Measurements from ENCODE around the gene LRRC53. TPM values are rescaled to one million over a fixed set of nuclear protein-coding genes. Genes with fewer than 3 reads are reported as not detected.

Gene LRRC53
- total and polyA plus RNA-seq, 2 of the 8 experiments (the other 6 are each of a cell fraction or from before 2014, with no cell fraction given) = not detected

DNA sequence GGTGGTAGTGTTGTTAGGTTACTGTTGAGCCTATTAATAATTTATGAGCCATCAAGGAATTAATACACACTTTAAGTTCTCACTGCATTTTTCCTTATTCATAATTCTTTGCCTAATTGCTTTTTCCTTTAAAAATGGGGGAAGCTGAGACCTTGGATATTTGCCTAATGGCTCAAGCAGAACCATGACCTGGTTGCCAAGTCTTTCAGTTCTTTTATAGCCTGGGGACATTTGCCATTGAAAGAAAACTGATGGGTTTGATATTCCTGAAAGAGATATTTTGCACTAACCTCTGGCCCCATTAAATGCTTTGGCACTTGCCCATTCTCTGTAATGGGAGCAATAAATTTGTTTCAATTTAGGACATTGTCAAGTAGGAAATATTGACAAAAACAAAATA lies 18.5 kb upstream of the LRRC53 start:
- H2BK20ac ChIP-seq (ENCODE audit: low read length) = no peak overlapping the region
- no peak for TF ChIP-seq ATF3 (IDR thresholded peaks at IDR 0.05; ENCODE audit: insufficient read depth, low read depth, low read length)
- TF ChIP-seq EGR1 (IDR thresholded peaks at IDR 0.05; ENCODE audit: borderline replicate concordance, low read depth, low read length) = no peak
- TF ChIP-seq POLR2AphosphoS5 (IDR thresholded peaks at IDR 0.05; ENCODE audit: low read depth, low read length) = no peak
- TF ChIP-seq CHD1 (IDR thresholded peaks at IDR 0.05; ENCODE audit: low read depth, low read length) = no peak
- TF ChIP-seq RFX5 (IDR thresholded peaks at IDR 0.05; ENCODE audit: borderline replicate concordance, low read depth, low read length) = no peak
- TF ChIP-seq CEBPB (IDR thresholded peaks at IDR 0.05; ENCODE audit: low read depth, low read length) = no peak
- TF ChIP-seq RAD21 (IDR thresholded peaks at IDR 0.05 in 1 of 2, conservative IDR thresholded peaks at IDR 0.05 in 1 of 2; ENCODE audit: low read depth in 2 of 2, low read length in 2 of 2) = no peak
- no peak for TF ChIP-seq SRF (IDR thresholded peaks at IDR 0.05; ENCODE audit: low read depth, low read length)
- TF ChIP-seq, protein P1, sequence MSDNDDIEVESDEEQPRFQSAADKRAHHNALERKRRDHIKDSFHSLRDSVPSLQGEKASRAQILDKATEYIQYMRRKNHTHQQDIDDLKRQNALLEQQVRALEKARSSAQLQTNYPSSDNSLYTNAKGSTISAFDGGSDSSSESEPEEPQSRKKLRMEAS (IDR thresholded peaks at IDR 0.05) = no peak
- TF ChIP-seq CHD2 (IDR thresholded peaks at IDR 0.05; ENCODE audit: low read length) = no peak
- no peak for TF ChIP-seq TBP (IDR thresholded peaks at IDR 0.05; ENCODE audit: low read depth, low read length)
- no peak for TF ChIP-seq TAF7 (optimal IDR thresholded peaks at IDR 0.05; ENCODE audit: borderline replicate concordance, low read depth, low read length)
- TF ChIP-seq PHF8 (conservative IDR thresholded peaks at IDR 0.05; ENCODE audit: low read depth, low read length) = no peak
- no peak for TF ChIP-seq NANOG (IDR thresholded peaks at IDR 0.05; ENCODE audit: insufficient read depth, low read depth, low read length, poor library complexity, severe bottlenecking)
- TF ChIP-seq SIX5 (IDR thresholded peaks at IDR 0.05; ENCODE audit: low read depth, low read length) = no peak

More for the DNA sequence above, 18.5 kb upstream of the LRRC53 start:
- no peak overlapping the region for H3K18ac ChIP-seq (ENCODE audit: extremely low read depth, low read length)
- POLR2A ChIA-PET (ENCODE audit: partially characterized antibody) = no interaction called here
- no peak overlapping the region for H3K4me2 ChIP-seq (ENCODE audit: insufficient read depth in 1 of 2, low read depth in 2 of 2, low read length in 2 of 2)
- no peak overlapping the region for H2AFZ ChIP-seq (ENCODE audit: low read length)
- H2AK5ac ChIP-seq (ENCODE audit: low read depth, low read length) = no peak overlapping the region
- no peak overlapping the region for H4K91ac ChIP-seq (replicated peaks; ENCODE audit: insufficient read length, low read length)
- no peak overlapping the region for H3K9ac ChIP-seq (replicated peaks in 1 of 4; ENCODE audit: extremely low read depth in 1 of 4, low read depth in 3 of 4, low read length in 3 of 4)
- H4K20me1 ChIP-seq (replicated peaks in 1 of 2; ENCODE audit: control insufficient read depth in 1 of 2, insufficient read depth in 2 of 2, low read length in 2 of 2) = no peaks in the 10 kb centered on the region
- no peak overlapping the region for H4K8ac ChIP-seq (ENCODE audit: extremely low read depth, insufficient read depth, low read length)
- no peak overlapping the region for H2BK12ac ChIP-seq (ENCODE audit: low read depth, low read length)
- no peaks in the 10 kb centered on the region for H3K79me1 ChIP-seq (ENCODE audit: low read depth, low read length)
- no peak overlapping the region for H3K23ac ChIP-seq (ENCODE audit: insufficient read length)
- H2BK5ac ChIP-seq (ENCODE audit: low read depth, low read length) = no peak overlapping the region
- no peak overlapping the region for H4K5ac ChIP-seq (ENCODE audit: insufficient read length, low read depth, low read length)
- no peak for DNase-seq (ENCODE audit: low read depth in 1 of 2, low spot score in 2 of 2)
- H3K14ac ChIP-seq (ENCODE audit: insufficient read length) = no peak overlapping the region
- H3K23me2 ChIP-seq (ENCODE audit: low read depth, low read length) = peaks cover 4% of the 10 kb centered on the region
- H3K4me3 ChIP-seq (ENCODE audit: extremely low read depth in 1 of 4, insufficient read depth in 2 of 4, low read depth in 3 of 4, low read length in 4 of 4) = no peak overlapping the region
- H3K36me3 ChIP-seq (ENCODE audit: control insufficient read depth in 2 of 4, insufficient read depth in 4 of 4, low read length in 3 of 4) = no peaks in the 10 kb centered on the region
- H3K79me2 ChIP-seq (ENCODE audit: control insufficient read depth in 1 of 2, insufficient read depth in 2 of 2, low read length in 2 of 2) = no peaks in the 10 kb centered on the region
- H3K4me1 ChIP-seq (replicated peaks in 1 of 4; ENCODE audit: control insufficient read depth in 3 of 4, insufficient read depth in 4 of 4, low read length in 3 of 4) = 0 out of 7 replicates have a peak, but pooled peaks cover 0 to under 1% (median 0%) of the 10 kb centered on the region in 4 experiments
- H2BK120ac ChIP-seq (replicated peaks; ENCODE audit: low read depth, low read length) = no peak overlapping the region
- no peak overlapping the region for H3K4ac ChIP-seq (replicated peaks; ENCODE audit: insufficient read length, low read depth, low read length)
- no peaks in the 10 kb centered on the region for H3K27me3 ChIP-seq (replicated peaks in 1 of 4; ENCODE audit: control insufficient read depth in 3 of 4, extremely low read depth in 1 of 4, insufficient read depth in 3 of 4, low read length in 3 of 4)
- no peaks in the 10 kb centered on the region for H3K9me3 ChIP-seq (ENCODE audit: insufficient read depth in 2 of 2, low read depth in 1 of 2, low read length in 1 of 2)
- H3K27ac ChIP-seq (ENCODE audit: low read depth, low read length) = no peak overlapping the region
- CTCF ChIA-PET (ENCODE audit: partially characterized antibody) = interaction anchor here (0.9 kb wide), 1 partner anchor 839 kb away, joined by 3 read pairs; no protein-coding TSS in a partner anchor
- FAIRE-seq = no peak
- no peak overlapping the region for H2BK15ac ChIP-seq (ENCODE audit: low read length)
- no peak overlapping the region for H3K56ac ChIP-seq (replicated peaks; ENCODE audit: insufficient read length, low read depth, low read length)

Data from H1 (cell line).